ENCODE results near the gene LRRC8C. TPM values are rescaled to one million over a fixed set of nuclear protein-coding genes. Genes with fewer than 3 reads are reported as not detected.

The LRRC8C gene
- total RNA-seq, 1 donor from 2014 or later: 5.5 TPM

DNA sequence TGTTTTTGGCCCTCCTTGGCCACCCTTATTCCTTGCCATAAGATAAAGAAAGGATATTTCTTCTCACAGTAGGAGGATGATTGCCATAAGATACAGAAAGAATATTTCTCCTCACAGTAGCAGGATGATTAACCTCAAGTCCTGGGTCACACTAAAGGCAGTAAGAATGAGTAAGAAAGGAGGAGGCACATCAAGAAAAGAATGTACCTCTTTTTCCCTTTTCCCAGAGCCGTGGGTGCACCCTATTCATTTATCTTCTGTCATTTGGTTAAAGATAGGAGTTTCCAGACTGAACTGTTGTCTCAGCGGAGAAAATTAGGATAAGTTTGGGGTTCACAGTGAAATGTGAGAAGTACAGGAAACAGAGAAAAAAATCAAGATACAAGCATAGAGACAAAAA, 52.5 kb downstream of the LRRC8C start:
- H3K27me3 ChIP-seq (ENCODE audit: control insufficient read depth, insufficient read depth, low read length): no peaks in the 10 kb centered on the region
- H3K4me3 ChIP-seq (ENCODE audit: low read depth, low read length): no peak overlapping the region
- DNase-seq (ENCODE audit: low read depth) (no peak), FAIRE-seq (no peak)
- peaks cover under 1% of the 10 kb centered on the region for H3K36me3 ChIP-seq (ENCODE audit: control insufficient read depth, insufficient read depth, low read length)
- no peak for TF ChIP-seq CTCF (IDR thresholded peaks at IDR 0.05; ENCODE audit: insufficient read depth, low read length, severe bottlenecking)

- H3K27me3 ChIP-seq (ENCODE audit: control insufficient read depth, insufficient read depth, low read length): no peaks in the 10 kb centered on the region
- FAIRE-seq: no peak
- DNase-seq (ENCODE audit: low read depth): peak; percentile 57
- no peak overlapping the region for H3K4me3 ChIP-seq (ENCODE audit: low read depth, low read length)
- no peak for TF ChIP-seq CTCF (IDR thresholded peaks at IDR 0.05; ENCODE audit: insufficient read depth, low read length, severe bottlenecking)
- peaks cover 2% of the 10 kb centered on the region for H3K36me3 ChIP-seq (ENCODE audit: control insufficient read depth, insufficient read depth, low read length)
Observed at GRCh38 chr1:89686520-89686919, 53.6 kb downstream of the LRRC8C start.

DNA sequence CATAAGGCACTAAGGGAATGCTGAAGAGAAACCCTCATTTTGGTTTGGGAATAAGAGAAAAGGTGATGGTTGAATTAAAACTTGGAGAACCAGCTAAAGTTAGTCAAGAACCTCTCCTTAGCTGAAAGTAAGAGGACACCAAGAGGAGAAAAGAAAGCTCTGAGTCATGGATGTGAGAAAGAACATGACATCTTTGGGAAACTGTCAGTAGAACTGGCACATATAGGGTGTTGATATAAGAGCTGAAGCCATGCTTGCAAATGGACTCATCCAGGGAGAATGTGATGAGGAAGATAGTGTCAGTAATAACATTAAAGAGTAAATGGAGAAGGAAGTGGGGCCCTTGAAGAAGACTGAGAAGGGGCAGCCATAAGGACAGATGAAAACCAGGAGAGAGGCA, 54.3 kb downstream of the LRRC8C start:
- no peaks in the 10 kb centered on the region for H3K27me3 ChIP-seq (ENCODE audit: control insufficient read depth, insufficient read depth, low read length)
- peak; percentile 36 for DNase-seq (ENCODE audit: low read depth)
- no peak overlapping the region for H3K4me3 ChIP-seq (ENCODE audit: low read depth, low read length)
- no peak for FAIRE-seq
- H3K36me3 ChIP-seq (ENCODE audit: control insufficient read depth, insufficient read depth, low read length): peaks cover 2% of the 10 kb centered on the region
- no peak for TF ChIP-seq CTCF (IDR thresholded peaks at IDR 0.05; ENCODE audit: insufficient read depth, low read length, severe bottlenecking)

DNA sequence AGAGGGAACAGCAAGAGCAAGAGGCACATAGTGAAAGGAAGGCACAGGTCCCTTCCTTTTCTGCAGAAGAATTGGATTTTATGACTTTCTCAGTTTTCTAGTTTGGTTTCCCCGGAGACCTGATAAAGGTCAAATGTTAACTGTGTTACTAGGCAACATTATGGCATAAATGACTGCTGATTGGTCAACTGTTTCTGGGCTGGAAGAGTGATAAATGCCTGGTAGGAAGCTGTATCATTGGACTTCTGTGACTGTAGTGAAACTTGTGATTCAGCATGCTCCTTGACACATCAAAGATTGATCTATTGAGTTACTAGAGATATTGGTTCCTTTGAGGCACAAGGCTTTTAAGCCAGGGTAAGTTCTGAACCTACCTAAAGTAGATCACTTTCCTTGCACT, 55.7 kb downstream of the LRRC8C start:
- peak; percentile 43 for FAIRE-seq
- no peak for DNase-seq (ENCODE audit: low read depth)
- H3K36me3 ChIP-seq (ENCODE audit: control insufficient read depth, insufficient read depth, low read length): peaks cover 2% of the 10 kb centered on the region
- H3K4me3 ChIP-seq (ENCODE audit: low read depth, low read length): no peak overlapping the region
- no peak for TF ChIP-seq CTCF (IDR thresholded peaks at IDR 0.05; ENCODE audit: insufficient read depth, low read length, severe bottlenecking)
- H3K27me3 ChIP-seq (ENCODE audit: control insufficient read depth, insufficient read depth, low read length): no peaks in the 10 kb centered on the region

- no peak overlapping the region for H3K4me3 ChIP-seq (ENCODE audit: low read depth, low read length)
- no peaks in the 10 kb centered on the region for H3K27me3 ChIP-seq (ENCODE audit: control insufficient read depth, insufficient read depth, low read length)
- DNase-seq (ENCODE audit: low read depth): no peak
- H3K36me3 ChIP-seq (ENCODE audit: control insufficient read depth, insufficient read depth, low read length): peaks cover 2% of the 10 kb centered on the region
- no peak for FAIRE-seq
- TF ChIP-seq CTCF (IDR thresholded peaks at IDR 0.05; ENCODE audit: insufficient read depth, low read length, severe bottlenecking): no peak
Observed at GRCh38 chr1:89689234-89689633, 56.3 kb downstream of the LRRC8C start.

DNA sequence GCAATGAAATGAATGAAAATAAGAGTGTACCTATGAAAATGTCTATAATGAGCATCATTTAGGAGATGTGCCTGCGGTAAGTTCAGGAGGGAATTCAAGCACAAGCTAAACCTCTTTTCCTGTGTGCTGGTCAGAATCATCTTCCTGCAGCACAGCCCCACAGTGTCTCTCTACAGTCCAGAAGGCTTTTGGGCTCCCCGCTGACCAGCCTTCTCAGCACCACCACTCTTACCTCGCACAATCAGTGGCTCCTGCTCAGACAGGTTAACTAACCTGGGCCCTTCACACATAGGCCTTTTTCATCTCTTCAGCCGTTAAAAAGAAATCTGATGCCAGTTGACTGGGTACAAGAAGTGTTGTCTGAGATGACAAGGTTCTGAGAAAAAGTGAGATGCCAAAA, 57.7 kb downstream of the LRRC8C start:
- no peak for FAIRE-seq
- no peak for DNase-seq (ENCODE audit: low read depth)
- Histone ChIP-seq H3K4me3 (ENCODE audit: low read depth, low read length) (no peak overlapping the region), H3K27me3 (ENCODE audit: control insufficient read depth, insufficient read depth, low read length) (no peaks in the 10 kb centered on the region), H3K36me3 (ENCODE audit: control insufficient read depth, insufficient read depth, low read length) (peaks cover 2% of the 10 kb centered on the region)
- TF ChIP-seq CTCF (IDR thresholded peaks at IDR 0.05; ENCODE audit: insufficient read depth, low read length, severe bottlenecking): no peak

All from bronchial epithelial cell (primary cell).